Muscle layer of colon (tissue), 2 donors: ENCODE results near the gene CACNG1.

Experiments used
- H3K27ac ChIP-seq: one replicate; pipeline ENCODE4 v1.7.0; 2013; ENCODE audit warnings: low read depth, mild to moderate bottlenecking, low read length, moderate library complexity
- H3K27me3 ChIP-seq, 2 donors: one replicate each; pipeline ENCODE4 v1.7.0; 2013; ENCODE audit warnings: low read length in 2 of 2, mild to moderate bottlenecking in 2 of 2; ENCODE audit not compliant: insufficient read depth in 2 of 2, control insufficient read depth in 1 of 2
- H3K36me3 ChIP-seq: one replicate; pipeline ENCODE4 v1.7.0; 2013; ENCODE audit warnings: mild to moderate bottlenecking, low read length; ENCODE audit not compliant: insufficient read depth
- H3K4me1 ChIP-seq: one replicate; pipeline ENCODE4 v1.7.0; 2013; ENCODE audit warnings: mild to moderate bottlenecking, low read length; ENCODE audit not compliant: insufficient read depth
- H3K4me3 ChIP-seq, 2 donors: one replicate each; pipeline ENCODE4 v1.7.0; 2013; ENCODE audit warnings: low read length in 2 of 2, low read depth in 1 of 2, mild to moderate bottlenecking in 1 of 2, moderate library complexity in 1 of 2
- H3K9ac ChIP-seq: one replicate; pipeline ENCODE4 v1.7.0; 2013; ENCODE audit warnings: low read length
- H3K9me3 ChIP-seq: one replicate; pipeline ENCODE4 v1.7.0; 2013; ENCODE audit warnings: mild to moderate bottlenecking, low read length
- donor health status: abdominal sarcoma.
- donor health status: Adenocarcinoma of cecum.

Gene CACNG1

GRCh38 chr17:67044016-67044772 is at the start of gene CACNG1:
CACNG1 (plus strand) TSS chr17:67044554; CDS start chr17:67044661, 107 bp downstream.
- no peaks in the 10 kb centered on the region for H3K27me3 ChIP-seq
- no peaks in the 10 kb centered on the region for H3K9me3 ChIP-seq
- no peak within 1 kb of the TSS for H3K9ac ChIP-seq
- no peak within 1 kb of the TSS for H3K27ac ChIP-seq
- no peak within 1 kb of the TSS for H3K4me3 ChIP-seq
- no peaks in the 10 kb centered on the region for H3K4me1 ChIP-seq
- H3K36me3 ChIP-seq: no peaks in the 10 kb centered on the region

GRCh38 chr17:66994930-66995535 is 49.3 kb upstream of the CACNG1 start:
- Histone ChIP-seq H3K36me3 (no peaks in the 10 kb centered on the region), H3K4me3 (no peak overlapping the region), H3K9me3 (no peaks in the 10 kb centered on the region), H3K27ac (no peak overlapping the region), H3K4me1 (no peaks in the 10 kb centered on the region), H3K27me3 (no peaks in the 10 kb centered on the region), H3K9ac (no peak overlapping the region)

- H3K27ac ChIP-seq: no peak overlapping the region
- no peak overlapping the region for H3K9ac ChIP-seq
- no peaks in the 10 kb centered on the region for H3K36me3 ChIP-seq
- no peak overlapping the region for H3K4me3 ChIP-seq
- no peaks in the 10 kb centered on the region for H3K9me3 ChIP-seq
- H3K4me1 ChIP-seq: no peaks in the 10 kb centered on the region
- H3K27me3 ChIP-seq: no peaks in the 10 kb centered on the region
These were observed 48.4 kb upstream of the CACNG1 start for GRCh38 chr17:66995944-66996343.

GRCh38 chr17:66996926-66997325 is 47.4 kb upstream of the CACNG1 start:
- H3K4me1 ChIP-seq: no peaks in the 10 kb centered on the region
- H3K9me3 ChIP-seq: no peaks in the 10 kb centered on the region
- H3K27ac ChIP-seq: no peak overlapping the region
- H3K9ac ChIP-seq: no peak overlapping the region
- no peak overlapping the region for H3K4me3 ChIP-seq
- H3K36me3 ChIP-seq: no peaks in the 10 kb centered on the region
- no peaks in the 10 kb centered on the region for H3K27me3 ChIP-seq

- Histone ChIP-seq H3K27me3 (no peaks in the 10 kb centered on the region), H3K9ac (no peak overlapping the region), H3K36me3 (no peaks in the 10 kb centered on the region), H3K27ac (no peak overlapping the region), H3K4me1 (no peaks in the 10 kb centered on the region), H3K9me3 (no peaks in the 10 kb centered on the region), H3K4me3 (no peak overlapping the region)
These were observed 41.1 kb upstream of the CACNG1 start for GRCh38 chr17:67003231-67003630.

GRCh38 chr17:67004181-67004580 is 40.2 kb upstream of the CACNG1 start:
- no peak overlapping the region for H3K27ac ChIP-seq
- no peaks in the 10 kb centered on the region for H3K36me3 ChIP-seq
- no peaks in the 10 kb centered on the region for H3K9me3 ChIP-seq
- H3K4me1 ChIP-seq: no peaks in the 10 kb centered on the region
- no peak overlapping the region for H3K9ac ChIP-seq
- no peaks in the 10 kb centered on the region for H3K27me3 ChIP-seq
- no peak overlapping the region for H3K4me3 ChIP-seq

GRCh38 chr17:67007266-67007665 is 37.1 kb upstream of the CACNG1 start:
- Histone ChIP-seq H3K9ac (no peak overlapping the region), H3K27ac (no peak overlapping the region), H3K27me3 (no peaks in the 10 kb centered on the region), H3K4me1 (no peaks in the 10 kb centered on the region), H3K9me3 (no peaks in the 10 kb centered on the region), H3K36me3 (no peaks in the 10 kb centered on the region), H3K4me3 (no peak overlapping the region)

GRCh38 chr17:67008101-67008500 is 36.3 kb upstream of the CACNG1 start:
- Histone ChIP-seq H3K27ac (no peak overlapping the region), H3K9ac (no peak overlapping the region), H3K4me3 (no peak overlapping the region), H3K9me3 (no peaks in the 10 kb centered on the region), H3K36me3 (no peaks in the 10 kb centered on the region), H3K4me1 (no peaks in the 10 kb centered on the region), H3K27me3 (no peaks in the 10 kb centered on the region)

GRCh38 chr17:67011527-67012175 is 32.7 kb upstream of the CACNG1 start:
- Histone ChIP-seq H3K36me3 (no peaks in the 10 kb centered on the region), H3K27me3 (no peaks in the 10 kb centered on the region), H3K9me3 (no peaks in the 10 kb centered on the region), H3K27ac (no peak overlapping the region), H3K4me3 (no peak overlapping the region), H3K4me1 (no peaks in the 10 kb centered on the region), H3K9ac (no peak overlapping the region)

GRCh38 chr17:67013891-67014290 is 30.5 kb upstream of the CACNG1 start:
- Histone ChIP-seq H3K9me3 (no peaks in the 10 kb centered on the region), H3K36me3 (no peaks in the 10 kb centered on the region), H3K9ac (no peak overlapping the region), H3K27ac (no peak overlapping the region), H3K27me3 (no peaks in the 10 kb centered on the region), H3K4me1 (no peaks in the 10 kb centered on the region), H3K4me3 (no peak overlapping the region)

- no peaks in the 10 kb centered on the region for H3K36me3 ChIP-seq
- no peak overlapping the region for H3K4me3 ChIP-seq
- no peaks in the 10 kb centered on the region for H3K4me1 ChIP-seq
- no peaks in the 10 kb centered on the region for H3K9me3 ChIP-seq
- no peak overlapping the region for H3K27ac ChIP-seq
- H3K27me3 ChIP-seq: no peaks in the 10 kb centered on the region
- H3K9ac ChIP-seq: no peak overlapping the region
These were observed 29.4 kb upstream of the CACNG1 start for GRCh38 chr17:67015001-67015400.
